HG03520 (cell line): Measurements from ENCODE around the gene HYDIN.
"Not testable (repeated sequence)": the region's sequence is repeated elsewhere in the genome, so short reads cannot be mapped to it uniquely, and the experiment has no call there.

Source experiments
- ATAC-seq: cut with Tn5 transposase; IDR thresholded peaks from one replicate; pipeline ENCODE4 v1.9.1; 2021; ENCODE audit warnings: mild to moderate bottlenecking, moderate library complexity; ENCODE audit not compliant: unreplicated experiment

HYDIN gene

DNA sequence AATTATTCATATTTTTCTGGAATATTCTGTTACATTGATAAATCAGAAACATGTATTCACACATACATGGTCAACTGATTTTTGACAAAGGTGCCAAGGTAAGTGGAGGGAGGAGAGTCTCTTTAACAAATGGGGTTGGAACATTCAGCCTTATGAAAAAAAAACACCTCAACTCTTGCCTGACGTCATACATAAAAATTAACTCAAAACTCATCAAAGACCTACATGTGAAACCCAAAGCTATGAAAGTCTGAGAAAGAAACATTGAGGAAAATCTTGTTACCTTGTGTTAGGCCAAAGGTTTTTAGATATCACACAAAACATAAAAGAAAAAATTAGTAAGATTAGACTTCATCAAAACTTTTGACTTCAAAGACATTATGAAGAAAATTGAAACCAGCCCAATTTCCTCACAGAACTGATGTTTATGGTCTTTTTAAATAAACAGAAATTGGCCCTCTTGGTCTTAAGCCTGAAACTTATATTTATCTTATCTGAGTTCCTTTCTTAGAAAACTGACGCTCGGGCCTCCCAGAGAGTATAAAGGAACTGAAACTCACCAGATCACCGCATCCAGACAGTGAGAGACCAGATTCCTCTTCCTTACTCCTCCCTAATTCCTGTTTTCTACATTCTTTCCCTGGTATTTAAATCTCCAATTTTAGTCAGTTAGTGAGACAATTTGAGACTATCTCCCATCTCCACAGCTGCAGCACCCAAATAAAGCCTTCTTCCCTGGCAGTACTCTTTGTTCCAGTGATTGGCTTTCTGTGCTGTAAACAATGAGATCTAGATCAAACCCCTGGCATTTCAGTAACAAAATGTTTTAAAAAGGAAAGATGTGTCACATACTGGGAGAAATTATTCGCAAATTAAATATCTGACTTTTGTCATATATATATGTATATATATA is 4.0 kb downstream of the HYDIN start:
- no peak for ATAC-seq

DNA sequence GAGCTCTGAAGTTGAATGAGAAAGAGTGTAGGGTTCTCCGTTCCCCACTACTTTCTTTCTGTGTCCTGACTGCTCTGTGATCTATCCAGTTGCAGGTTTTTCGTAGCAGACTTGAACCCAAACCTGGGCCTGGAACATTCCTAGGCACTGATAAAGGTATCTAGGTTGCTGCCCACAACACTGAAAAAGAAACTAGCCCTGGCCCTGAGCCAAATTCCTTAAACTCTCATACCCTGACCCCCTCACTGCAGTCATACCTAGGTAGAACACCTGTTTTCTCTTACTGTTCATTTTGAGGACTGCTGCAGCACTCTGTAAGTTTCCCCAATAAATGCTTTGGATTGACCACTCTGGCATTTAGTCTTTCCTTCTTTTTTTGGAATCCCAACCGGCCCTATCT is 5.4 kb downstream of the HYDIN start:
- ATAC-seq: no peak

DNA sequence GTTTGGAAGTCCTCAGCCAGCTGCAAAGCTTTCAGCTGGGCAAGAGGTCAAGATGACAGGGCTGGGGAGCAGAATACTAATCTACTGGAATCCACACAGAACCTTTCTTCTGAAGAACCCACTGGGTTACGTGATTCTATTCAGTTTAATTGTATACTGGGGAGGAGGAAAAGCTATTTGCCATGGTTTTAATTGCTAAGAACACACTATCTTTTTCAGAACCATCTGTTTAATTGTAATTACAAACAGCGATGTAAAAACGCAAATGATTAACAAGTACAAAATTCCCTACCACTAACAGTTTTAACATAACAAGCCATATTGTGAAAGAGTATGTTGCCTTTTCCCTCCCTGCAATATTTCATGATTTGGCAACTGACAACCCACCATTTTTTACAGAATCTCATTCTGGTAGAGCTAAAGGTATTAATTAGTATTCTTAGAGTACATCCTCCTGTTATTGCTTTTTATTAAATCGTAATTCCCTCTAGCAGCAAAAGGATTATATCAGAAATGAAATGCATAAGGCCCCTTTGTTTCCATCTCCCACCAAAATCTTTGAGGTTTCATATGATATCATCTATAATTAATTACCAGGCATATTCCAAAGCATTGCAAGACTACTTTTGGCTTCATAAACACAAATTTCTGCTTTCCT is 12.1 kb downstream of the HYDIN start:
- no peak for ATAC-seq

- no peak for ATAC-seq
Observed at GRCh38 chr16:71217506-71217905, 13.0 kb downstream of the HYDIN start.

DNA sequence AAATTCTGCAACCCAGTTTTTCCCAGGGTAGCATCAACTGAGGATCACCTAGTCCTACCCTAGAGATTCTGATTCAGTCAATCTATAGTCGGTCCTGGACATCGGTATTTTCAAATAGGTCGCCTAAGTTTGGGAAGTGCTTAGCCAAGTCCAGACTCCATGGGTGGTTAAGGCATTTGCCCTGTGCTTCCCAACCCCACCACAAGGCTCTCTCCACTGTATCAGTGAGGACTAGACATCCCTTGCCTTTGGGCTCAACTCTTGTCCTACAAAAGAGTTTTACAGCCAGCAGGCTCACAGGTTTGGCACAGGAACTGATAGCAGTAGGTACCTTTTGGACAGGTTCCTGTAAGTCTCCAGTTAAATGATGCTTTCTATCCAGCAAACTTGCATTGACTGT is 13.8 kb downstream of the HYDIN start:
- ATAC-seq: no peak

DNA sequence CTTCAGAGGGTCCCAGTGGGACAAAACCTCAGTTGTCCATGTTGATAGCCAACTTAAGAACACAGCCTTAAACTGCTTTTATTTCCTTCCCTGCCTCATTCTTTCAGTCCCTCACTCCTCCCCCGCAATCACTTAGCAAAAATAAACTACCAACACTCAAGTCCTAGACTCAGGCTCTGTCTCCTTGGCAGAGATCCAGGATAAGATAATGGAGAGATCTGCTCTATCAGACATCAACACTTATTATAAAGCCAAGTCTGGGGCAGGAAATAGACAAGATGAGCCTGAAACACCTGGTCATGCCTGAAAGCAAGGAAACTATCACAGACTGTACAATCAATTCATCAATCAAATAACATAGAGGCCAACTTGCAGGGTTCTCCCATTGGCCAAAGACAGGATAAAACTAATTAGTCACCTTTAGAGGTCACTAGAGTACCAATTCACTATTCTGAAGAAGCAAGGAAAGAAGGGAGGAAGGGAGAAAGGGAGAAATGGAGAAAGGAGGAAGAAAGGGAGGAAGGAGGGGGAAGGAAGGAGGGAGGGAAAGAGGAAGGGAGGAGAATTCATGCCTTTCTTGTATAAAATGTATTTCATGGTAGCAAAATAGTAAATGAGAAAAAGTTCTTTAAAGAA is 15.7 kb downstream of the HYDIN start:
- ATAC-seq: no peak

DNA sequence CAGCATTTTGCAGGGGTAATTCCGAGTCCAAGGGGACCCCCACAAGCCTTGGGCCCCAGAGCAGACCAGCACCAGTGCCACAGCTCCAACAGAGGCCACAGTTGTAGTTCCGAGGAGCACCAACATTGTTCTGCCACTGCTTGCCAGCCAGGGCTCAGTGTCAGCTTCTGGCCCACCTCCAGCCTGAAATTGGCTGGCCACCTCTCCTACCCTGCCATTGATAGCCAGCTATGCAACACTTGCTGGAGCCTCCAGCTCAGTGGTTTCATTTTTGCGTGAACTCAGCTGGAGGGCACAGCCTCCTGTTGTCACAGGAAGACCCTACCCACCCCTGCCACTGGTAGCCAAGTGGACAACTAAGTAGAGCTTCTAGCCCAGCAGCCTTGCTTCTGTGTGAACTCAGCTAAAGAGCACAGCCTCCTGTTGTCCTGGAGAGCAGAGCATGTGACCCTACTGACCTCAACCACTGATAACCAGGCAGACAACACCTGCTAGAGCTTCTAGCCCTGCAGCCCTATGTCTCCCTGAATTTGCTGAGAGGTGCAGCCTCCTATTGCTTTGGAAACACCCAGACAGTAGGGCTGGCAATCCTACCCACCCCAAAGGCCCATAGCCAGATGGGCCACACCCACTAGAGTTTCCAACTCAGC is 24.9 kb downstream of the HYDIN start:
- ATAC-seq: no peak

GRCh38 chr16:71203631-71204030 is 26.9 kb downstream of the HYDIN start:
- ATAC-seq: no peak

DNA sequence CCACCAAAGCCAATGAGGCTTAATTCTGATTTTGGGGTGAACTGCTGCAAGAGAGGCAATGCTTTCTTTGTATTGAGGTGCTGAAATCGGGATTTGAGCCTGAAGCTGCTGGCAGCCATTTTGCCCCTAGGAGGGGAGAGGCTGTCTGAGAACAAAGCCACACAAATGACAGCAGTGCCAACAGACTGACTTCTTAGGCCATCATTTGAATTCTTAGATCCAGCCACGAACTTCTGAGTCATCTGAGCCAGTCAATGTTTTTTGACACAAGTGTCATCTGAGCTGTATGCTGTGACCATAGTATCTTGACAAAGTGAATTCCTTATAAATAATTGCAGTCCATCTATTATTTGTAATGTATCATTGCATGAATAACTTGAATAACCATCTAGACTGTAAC is 29.0 kb downstream of the HYDIN start:
- no peak for ATAC-seq

DNA sequence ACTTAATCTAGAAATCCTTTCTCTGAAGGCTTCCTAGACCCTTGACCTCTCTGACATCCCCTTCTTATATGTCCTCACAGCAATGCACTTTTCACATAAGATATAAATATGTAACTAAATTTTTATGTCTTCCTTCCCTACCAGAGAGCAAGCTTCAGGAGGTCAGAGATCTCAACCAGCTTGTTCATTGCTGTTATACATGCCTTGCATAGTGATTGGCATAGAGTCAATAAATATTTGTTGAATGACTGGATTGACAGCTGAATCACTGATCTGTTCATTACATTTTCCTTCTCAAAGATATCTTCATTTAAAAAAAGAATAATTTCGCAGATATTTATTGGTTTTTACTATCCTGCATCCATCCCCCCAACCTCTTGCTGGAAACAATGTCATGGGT is 29.5 kb downstream of the HYDIN start:
- ATAC-seq: no peak

GRCh38 chr16:71198408-71198807 is 32.1 kb downstream of the HYDIN start:
- ATAC-seq: no peak

DNA sequence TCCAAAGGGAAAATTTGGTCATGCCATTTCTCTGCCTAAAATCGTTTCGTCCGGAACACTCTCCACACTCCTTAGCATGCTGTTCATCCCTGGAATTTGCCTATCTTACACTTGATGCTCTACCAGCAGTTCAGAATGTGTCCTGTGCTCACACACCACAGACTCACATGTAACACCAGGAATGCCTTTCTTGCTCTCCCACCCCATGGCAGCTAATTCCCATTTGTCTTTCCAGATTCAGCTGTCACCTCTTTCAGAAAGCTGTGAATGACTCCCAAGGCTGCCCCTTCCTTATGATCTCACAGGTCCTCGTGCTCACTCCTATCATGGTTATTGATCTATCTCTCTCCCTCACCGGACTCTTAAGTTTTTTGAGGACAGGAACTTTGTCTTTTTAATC is 38.1 kb downstream of the HYDIN start:
- ATAC-seq: no peak

DNA sequence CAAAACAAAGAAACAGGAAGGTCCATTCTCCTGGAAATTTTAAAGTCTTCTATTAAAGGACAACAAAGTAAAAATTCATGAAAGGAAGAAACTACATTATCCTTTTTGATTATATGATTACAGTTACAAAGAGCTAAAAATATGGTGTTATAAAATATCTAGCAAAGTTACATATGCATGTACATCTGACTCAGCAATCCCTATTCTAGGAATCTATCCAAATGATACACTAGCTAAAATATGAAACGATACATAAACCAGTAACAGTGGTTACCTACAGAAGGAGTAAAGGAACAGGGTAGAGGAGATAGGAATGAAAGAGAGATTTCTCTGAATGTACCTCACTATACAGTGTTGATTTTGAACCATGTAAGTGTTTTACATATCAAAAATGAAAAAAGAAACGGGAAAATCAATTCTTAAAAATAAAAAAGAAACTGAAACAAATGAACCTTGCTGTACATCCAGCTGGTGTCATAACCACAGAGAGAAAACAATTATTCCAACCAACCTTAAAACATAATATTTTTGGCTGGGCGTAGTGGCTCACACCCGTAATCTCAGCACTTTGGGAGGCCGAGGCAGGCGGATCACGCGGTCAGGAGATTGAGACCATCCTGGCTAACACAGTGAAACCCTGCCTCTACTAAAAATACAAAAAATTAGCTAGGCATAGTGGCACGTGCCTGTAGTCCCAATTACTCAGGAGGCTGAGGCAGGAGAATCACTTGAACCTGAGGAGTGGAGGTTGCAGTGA is 41.4 kb downstream of the HYDIN start:
- ATAC-seq: no peak

DNA sequence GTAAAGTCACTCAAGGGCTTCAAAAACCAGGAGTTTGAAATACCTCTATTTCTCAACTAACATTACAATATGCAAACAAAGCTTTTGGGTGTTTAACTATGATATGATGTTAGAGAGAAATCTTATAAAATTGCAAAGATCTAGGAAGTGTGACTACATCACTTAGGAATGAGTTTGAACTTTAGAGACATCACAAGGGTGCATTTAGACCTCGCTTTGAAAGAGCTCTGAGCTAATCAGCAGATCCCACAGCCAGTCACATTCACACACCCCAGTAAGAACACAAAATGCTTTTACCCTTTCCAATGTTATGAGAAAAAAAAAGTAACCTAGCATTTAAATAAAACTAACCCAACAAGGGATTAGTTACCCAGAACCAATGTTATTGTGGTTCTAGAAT is 45.2 kb downstream of the HYDIN start:
- ATAC-seq: no peak

DNA sequence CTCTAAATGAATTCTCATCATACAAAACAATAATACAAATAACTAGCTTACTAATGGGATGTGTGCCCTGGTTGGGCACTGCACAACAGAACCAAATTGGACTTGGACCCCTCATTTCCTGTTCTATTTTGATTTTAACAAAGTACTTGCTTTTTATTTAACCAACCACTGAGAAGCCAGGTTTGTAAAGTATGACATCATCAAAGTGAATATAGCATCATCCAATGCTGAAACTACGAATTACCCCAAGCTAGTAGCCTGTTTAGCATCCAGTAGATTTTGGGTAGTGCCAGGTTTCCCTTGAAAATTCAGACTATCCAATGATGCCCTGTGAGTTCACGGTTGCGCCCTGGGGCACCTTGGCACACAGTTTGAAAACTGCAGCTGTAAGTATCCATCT is 51.0 kb downstream of the HYDIN start:
- ATAC-seq: no peak

- no peak for ATAC-seq
Observed at GRCh38 chr16:71172481-71173207, 57.9 kb downstream of the HYDIN start.

- not testable (repeated sequence) for ATAC-seq
Observed at GRCh38 chr16:71161007-71161406, 69.5 kb downstream of the HYDIN start.

DNA sequence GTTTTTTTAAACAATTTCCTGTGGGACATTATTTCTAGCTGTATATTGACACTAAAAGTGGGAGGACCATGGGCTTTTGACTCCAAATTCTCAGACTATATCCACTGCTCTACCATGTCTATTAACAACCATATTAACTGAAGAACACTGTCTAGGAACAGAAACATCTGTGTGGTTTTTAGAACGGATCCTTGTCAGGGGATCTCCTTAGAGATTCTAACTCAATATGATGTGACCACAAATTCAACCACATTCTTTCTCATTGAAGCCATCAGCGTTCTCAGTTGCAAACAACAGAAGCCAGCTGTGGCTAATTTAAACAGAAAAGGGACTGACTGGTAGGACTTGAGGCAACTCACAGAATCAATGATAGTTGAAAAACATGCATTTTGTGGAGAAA is 73.2 kb downstream of the HYDIN start:
- not testable (repeated sequence) for ATAC-seq

DNA sequence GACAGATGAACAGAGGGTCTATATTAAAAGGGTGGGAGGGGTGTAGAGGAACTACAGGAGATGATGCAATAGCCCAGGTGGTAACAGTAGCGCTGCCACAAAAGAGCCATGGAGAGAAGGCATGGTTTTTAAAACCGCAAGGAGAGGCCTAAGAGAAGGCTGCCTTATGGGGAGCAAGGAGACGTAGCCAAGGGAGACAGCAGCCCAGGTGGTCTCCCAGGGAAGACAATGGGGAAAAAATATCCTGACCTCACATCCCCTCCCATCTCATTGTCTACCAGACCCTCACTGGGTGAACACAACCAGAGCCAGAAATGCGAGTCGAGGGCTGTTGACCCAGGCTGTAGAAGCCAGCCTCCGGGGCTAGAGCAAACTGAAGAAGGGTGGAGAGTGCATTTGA is 77.2 kb downstream of the HYDIN start:
- not testable (repeated sequence) for ATAC-seq

DNA sequence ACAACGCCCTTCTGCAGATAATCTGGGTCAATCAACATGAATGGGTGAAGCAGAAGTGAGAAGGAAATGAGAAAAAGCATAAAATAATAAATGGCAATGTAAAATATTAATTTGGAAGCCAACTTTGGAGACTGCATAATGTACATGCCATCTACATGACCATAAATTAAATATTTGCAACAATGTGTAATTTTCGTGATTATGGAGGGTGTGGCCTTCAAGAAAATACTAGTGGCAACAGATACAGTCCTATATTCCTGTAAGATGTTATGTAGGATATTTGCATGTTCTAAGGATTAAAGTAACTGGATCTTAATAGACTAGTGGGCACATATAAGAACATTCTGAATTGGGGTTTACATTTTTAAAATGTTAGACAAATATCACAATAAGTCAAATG is 78.9 kb downstream of the HYDIN start:
- not testable (repeated sequence) for ATAC-seq
